Upper lobe of left lung (tissue), 6 donors: ENCODE measurements around the gene MYOD1. TPM values are rescaled to one million over a fixed set of nuclear protein-coding genes. Genes with fewer than 3 reads are reported as not detected.

Experiments
- ATAC-seq, 2 donors: fragments of 200-7000 bp; cut with Tn5 transposase; one replicate each; pipeline ENCODE4 v1.9.1; 2022; ENCODE audit warnings: mild to moderate bottlenecking in 2 of 2, moderate library complexity in 2 of 2; ENCODE audit not compliant: low FRiP score in 2 of 2
- DNase-seq, 2 donors: peaks; one replicate each; pipeline ENCODE4 v3.0.0-alpha.2; 2019 to 2020
- H3K27ac ChIP-seq, 4 donors: fragments of 200-600 bp; sonication (generic); one replicate each; pipeline ENCODE4 v1.5.1; 2016 to 2019
- H3K27me3 ChIP-seq, 4 donors: fragments of 200-600 bp; sonication (generic); one replicate each; pipeline ENCODE4 v1.5.1; 2017 to 2019
- H3K36me3 ChIP-seq, 4 donors: fragments of 200-600 bp; sonication (generic); one replicate each; pipeline ENCODE4 v1.5.1; 2016 to 2019
- H3K4me1 ChIP-seq, 4 donors: fragments of 200-600 bp; sonication (generic); one replicate each; pipeline ENCODE4 v1.5.1; 2018 to 2019
- H3K4me3 ChIP-seq, 4 donors: fragments of 200-600 bp; sonication (generic); one replicate each; pipeline ENCODE4 v1.5.1; 2017 to 2019; ENCODE audit warnings: mild to moderate bottlenecking in 2 of 4, moderate library complexity in 1 of 4
- H3K9me3 ChIP-seq, 4 donors: fragments of 200-600 bp; sonication (generic); one replicate each; pipeline ENCODE4 v1.5.1; 2018 to 2019
- CTCF ChIP-seq, 6 experiments: fragments of 450-650 bp in 4 of 6; fragments of 200-600 bp in 2 of 6; sonication (generic) in 2 of 6; IDR thresholded peaks; one replicate each; pipeline ENCODE4 v1.5.1; 2016 to 2019; ENCODE audit warnings: antibody characterized with exemption in 6 of 6
- EP300 ChIP-seq, 4 donors: sonication (generic); formaldehyde crosslinking; IDR thresholded peaks; one replicate each; pipeline ENCODE4 v1.5.1; 2017; ENCODE audit warnings: antibody characterized with exemption in 4 of 4, control low read depth in 2 of 4
- POLR2A ChIP-seq, 4 donors: fragments of 450-650 bp; IDR thresholded peaks; one replicate each; pipeline ENCODE4 v1.5.1; 2016 to 2017; ENCODE audit warnings: antibody characterized with exemption in 4 of 4, mild to moderate bottlenecking in 2 of 4
- POLR2AphosphoS5 ChIP-seq, 2 donors: sonication (generic); formaldehyde crosslinking; IDR thresholded peaks; one replicate each; pipeline ENCODE4 v1.5.1; 2017; ENCODE audit warnings: antibody characterized with exemption in 2 of 2
- WGBS, 2 donors: methylation state at CpG; one replicate each; pipeline ENCODE4 v1.1.5; 2017 to 2018; 5-methylcytosine and 5-hydroxymethylcytosine counted together
- total RNA-seq, 6 donors: library from RNA; depleted of rRNA in 4 of 6; stranded (reverse); fragments of >200 nt in 4 of 6; gene quantifications; one replicate each; pipeline versions ENCODE4 v1.1.0 to v1.2.1, GENCODE V29; 2016 to 2021
- donor health status: DM: no; HTN: no; CAD: no; lungs with moderate emphysema.
- donor health status: DM: no; HTN: yes; CAD: no; lungs with severe emphysema.

The MYOD1 gene
- total RNA-seq, 6 donors from 2014 or later: not detected

- ATAC-seq: no peak
- whole genome bisulfite sequencing, 2 donors: 65 to 76% methylated on average over 15 to 19 of the region's 19 CpGs
- Histone ChIP-seq H3K4me1 (no peaks in the 10 kb centered on the region), H3K4me3 (no peak overlapping the region), H3K36me3 (no peaks in the 10 kb centered on the region), H3K9me3 (no peaks in the 10 kb centered on the region), H3K27me3 (no peaks in the 10 kb centered on the region), H3K27ac (no peak overlapping the region)
- peak in 1 of 2 donors; percentile 52 for DNase-seq
- no peak for TF ChIP-seq POLR2A (IDR thresholded peaks at IDR 0.05)
- no peak for TF ChIP-seq CTCF (IDR thresholded peaks at IDR 0.05)
- no peak for TF ChIP-seq POLR2AphosphoS5 (IDR thresholded peaks at IDR 0.05)
- TF ChIP-seq EP300 (IDR thresholded peaks at IDR 0.05): no peak
These were observed 45.3 kb downstream of the MYOD1 start for GRCh38 chr11:17764446-17765218.

GRCh38 chr11:17765356-17766072 is 46.1 kb downstream of the MYOD1 start:
- DNase-seq (peak in 1 of 2 donors; percentile 43), ATAC-seq (no peak)
- H3K27me3 ChIP-seq: no peaks in the 10 kb centered on the region
- H3K36me3 ChIP-seq: no peaks in the 10 kb centered on the region
- 74 to 84% methylated on average over 13 of the region's 13 CpGs for WGBS, 2 donors
- no peak overlapping the region for H3K27ac ChIP-seq
- H3K9me3 ChIP-seq: no peaks in the 10 kb centered on the region
- no peak overlapping the region for H3K4me3 ChIP-seq
- TF ChIP-seq CTCF (IDR thresholded peaks at IDR 0.05) (no peak), POLR2AphosphoS5 (IDR thresholded peaks at IDR 0.05) (no peak), EP300 (IDR thresholded peaks at IDR 0.05) (no peak), POLR2A (IDR thresholded peaks at IDR 0.05) (no peak)
- no peaks in the 10 kb centered on the region for H3K4me1 ChIP-seq

- Histone ChIP-seq H3K36me3 (no peaks in the 10 kb centered on the region), H3K4me3 (no peak overlapping the region), H3K4me1 (no peaks in the 10 kb centered on the region), H3K27ac (no peak overlapping the region), H3K27me3 (no peaks in the 10 kb centered on the region), H3K9me3 (no peaks in the 10 kb centered on the region)
- DNase-seq (peak in 1 of 2 donors; percentile 60), ATAC-seq (no peak)
- no peak for TF ChIP-seq CTCF (IDR thresholded peaks at IDR 0.05)
- TF ChIP-seq POLR2A (IDR thresholded peaks at IDR 0.05): no peak
- TF ChIP-seq POLR2AphosphoS5 (IDR thresholded peaks at IDR 0.05): no peak
- no peak for TF ChIP-seq EP300 (IDR thresholded peaks at IDR 0.05)
- 93 to 96% methylated on average over 8 of the region's 8 CpGs for WGBS, 2 donors
These were observed 46.6 kb downstream of the MYOD1 start for GRCh38 chr11:17766073-17766359.

- TF ChIP-seq POLR2AphosphoS5 (IDR thresholded peaks at IDR 0.05): no peak
- no peak for TF ChIP-seq EP300 (IDR thresholded peaks at IDR 0.05)
- no peak for TF ChIP-seq CTCF (IDR thresholded peaks at IDR 0.05)
- TF ChIP-seq POLR2A (IDR thresholded peaks at IDR 0.05): no peak
- Histone ChIP-seq H3K36me3 (no peaks in the 10 kb centered on the region), H3K27me3 (no peaks in the 10 kb centered on the region), H3K27ac (no peak overlapping the region), H3K4me1 (no peaks in the 10 kb centered on the region), H3K9me3 (no peaks in the 10 kb centered on the region), H3K4me3 (no peak overlapping the region)
- 70 to 84% methylated on average over 5 of the region's 5 CpGs for WGBS, 2 donors
- ATAC-seq (no peak), DNase-seq (no peak)
These were observed 47.2 kb downstream of the MYOD1 start for GRCh38 chr11:17766590-17766989.
